Trophoblast cell (in vitro differentiated cells and primary cell): Measurements from ENCODE around the gene KCNMA1.

Experiments
- DNase-seq, 2 donors: peaks; one replicate each; pipeline ENCODE4 v3.0.0-alpha.2; 2016
- H2AFZ ChIP-seq: 2 replicates; pipeline ENCODE4 v1.6.1; 2013; ENCODE audit warnings: low read length, moderate library complexity, mild to moderate bottlenecking; ENCODE audit not compliant: insufficient read depth, poor library complexity
- H2AK5ac ChIP-seq: 2 replicates; pipeline ENCODE4 v1.6.1; 2013; ENCODE audit warnings: mild to moderate bottlenecking, low read length
- H2BK120ac ChIP-seq: 2 replicates; pipeline ENCODE4 v1.6.1; 2013; ENCODE audit warnings: low read length, mild to moderate bottlenecking, moderate library complexity; ENCODE audit not compliant: insufficient read depth, poor library complexity
- H2BK12ac ChIP-seq: 2 replicates; pipeline ENCODE4 v1.6.1; 2013; ENCODE audit warnings: mild to moderate bottlenecking, low read length, moderate library complexity
- H2BK5ac ChIP-seq: 2 replicates; pipeline ENCODE4 v1.6.1; 2013; ENCODE audit warnings: low read length, low read depth, moderate library complexity, mild to moderate bottlenecking; ENCODE audit not compliant: poor library complexity
- H3K14ac ChIP-seq: 2 replicates; pipeline ENCODE4 v1.6.1; 2013; ENCODE audit warnings: mild to moderate bottlenecking, low read length
- H3K18ac ChIP-seq: 2 replicates; pipeline ENCODE4 v1.6.1; 2013; ENCODE audit warnings: mild to moderate bottlenecking, low read length
- H3K23ac ChIP-seq: 2 replicates; pipeline ENCODE4 v1.6.1; 2013; ENCODE audit warnings: low read length
- H3K27ac ChIP-seq: 2 replicates; pipeline ENCODE4 v1.5.1; 2013; ENCODE audit warnings: low read depth, mild to moderate bottlenecking, inconsistent platforms, low read length, moderate library complexity
- H3K27me3 ChIP-seq: 2 replicates; pipeline ENCODE4 v1.6.1; 2013; ENCODE audit warnings: inconsistent platforms, mild to moderate bottlenecking, low read length, moderate library complexity; ENCODE audit not compliant: insufficient read depth
- H3K36me3 ChIP-seq, 2 experiments: 1 replicate in 1 of 2; 2 replicates in 1 of 2; pipeline ENCODE4 v1.6.1; 2013; ENCODE audit warnings: low read length in 2 of 2, mild to moderate bottlenecking in 2 of 2, moderate library complexity in 1 of 2; ENCODE audit not compliant: insufficient read depth in 2 of 2, control insufficient read depth in 1 of 2
- H3K4ac ChIP-seq: 2 replicates; pipeline ENCODE4 v1.6.1; 2013; ENCODE audit warnings: low read depth, mild to moderate bottlenecking, low read length, moderate library complexity
- H3K4me1 ChIP-seq, 2 experiments: 1 replicate in 1 of 2; 2 replicates in 1 of 2; pipeline ENCODE4 v1.6.1; 2013; ENCODE audit warnings: low read length in 2 of 2, mild to moderate bottlenecking in 2 of 2, moderate library complexity in 1 of 2; ENCODE audit not compliant: insufficient read depth in 2 of 2, control insufficient read depth in 1 of 2
- H3K4me2 ChIP-seq: 2 replicates; pipeline ENCODE4 v1.6.1; 2013; ENCODE audit warnings: inconsistent platforms, mild to moderate bottlenecking, low read length, moderate library complexity
- H3K4me3 ChIP-seq: 2 replicates; pipeline ENCODE4 v1.5.1; 2013; ENCODE audit warnings: mild to moderate bottlenecking, low read depth, low read length, inconsistent platforms
- H3K79me1 ChIP-seq: one replicate; pipeline ENCODE4 v1.6.1; 2013; ENCODE audit warnings: low read length
- H3K79me2 ChIP-seq: 2 replicates; pipeline ENCODE4 v1.6.1; 2013; ENCODE audit warnings: low read length, mild to moderate bottlenecking; ENCODE audit not compliant: control insufficient read depth, insufficient read depth, poor library complexity
- H3K9ac ChIP-seq: 2 replicates; pipeline ENCODE4 v1.6.1; 2013; ENCODE audit warnings: mild to moderate bottlenecking, low read length
- H3K9me3 ChIP-seq: 2 replicates; pipeline ENCODE4 v1.6.1; 2013; ENCODE audit warnings: low read depth, mild to moderate bottlenecking, control low read depth, inconsistent platforms, low read length; ENCODE audit not compliant: insufficient read depth
- H4K12ac ChIP-seq: 2 replicates; pipeline ENCODE4 v1.6.1; 2013; ENCODE audit warnings: low read depth, mild to moderate bottlenecking, low read length, moderate library complexity
- H4K8ac ChIP-seq: 2 replicates; pipeline ENCODE4 v1.6.1; 2013; ENCODE audit warnings: low read depth, mild to moderate bottlenecking, low read length, moderate library complexity
- H4K91ac ChIP-seq: one replicate; pipeline ENCODE4 v1.6.1; 2013; ENCODE audit warnings: low read depth, mild to moderate bottlenecking, low read length, moderate library complexity
- WGBS: extraction: QIAGEN DNeasy Blood & Tissue Kit; methylation state at CpG from one replicate; pipeline ENCODE4 v1.1.7; 2013; ENCODE audit warnings: missing lambda C conversion rate; ENCODE audit not compliant: insufficient read length, insufficient coverage; ENCODE audit errors: extremely low coverage; 5-methylcytosine and 5-hydroxymethylcytosine counted together

The KCNMA1 gene

DNA sequence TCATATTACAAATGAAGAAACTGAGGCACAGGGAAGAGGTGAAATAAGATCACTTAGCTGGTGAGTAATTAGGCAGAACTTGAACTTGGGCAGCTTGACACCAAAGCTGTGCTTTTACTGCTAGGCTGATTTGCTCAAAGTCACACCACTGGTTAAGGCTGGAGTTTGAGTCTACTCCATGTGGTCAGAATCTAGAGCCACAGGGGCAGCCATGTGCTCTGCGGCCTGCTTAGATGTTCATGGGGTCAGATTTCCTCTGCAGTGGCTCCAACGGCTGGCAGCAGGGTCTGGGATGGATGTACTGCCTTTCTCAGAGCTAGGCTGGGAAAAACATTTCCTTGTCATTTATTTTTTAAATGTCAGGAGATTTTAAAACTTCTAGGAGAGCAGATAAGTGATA, 417.5 kb downstream of the KCNMA1 start:
- peak overlapping the region; percentile 7 for H2BK5ac ChIP-seq
- no peak overlapping the region for H3K23ac ChIP-seq
- no peak overlapping the region for H3K4me2 ChIP-seq
- H3K79me2 ChIP-seq = peaks cover 1% of the 10 kb centered on the region
- no peaks in the 10 kb centered on the region for H3K27me3 ChIP-seq
- peak overlapping the region; percentile 74 for H2BK120ac ChIP-seq
- H3K79me1 ChIP-seq = peaks cover 22% of the 10 kb centered on the region
- H3K4ac ChIP-seq = peak overlapping the region; percentile 3
- no peak overlapping the region for H4K12ac ChIP-seq
- no peak overlapping the region for H3K9ac ChIP-seq
- H3K36me3 ChIP-seq = peaks cover 0 to 4% of the 10 kb centered on the region in 2 experiments
- H3K4me3 ChIP-seq = no peak overlapping the region
- H2AFZ ChIP-seq = no peak overlapping the region
- H3K4me1 ChIP-seq = peaks cover 10 to 16% of the 10 kb centered on the region in 2 experiments
- DNase-seq = no peak
- peak overlapping the region; percentile 65 for H4K8ac ChIP-seq
- H4K91ac ChIP-seq = peak overlapping the region; percentile 49
- no peak overlapping the region for H3K18ac ChIP-seq
- peak overlapping the region; percentile 23 for H2AK5ac ChIP-seq
- no CpG with 5 or more reads among the region's 2 CpGs for WGBS
- H3K9me3 ChIP-seq = no peaks in the 10 kb centered on the region
- H3K14ac ChIP-seq = no peak overlapping the region
- H3K27ac ChIP-seq = peak overlapping the region; percentile 36
- H2BK12ac ChIP-seq = peak overlapping the region; percentile 74

DNA sequence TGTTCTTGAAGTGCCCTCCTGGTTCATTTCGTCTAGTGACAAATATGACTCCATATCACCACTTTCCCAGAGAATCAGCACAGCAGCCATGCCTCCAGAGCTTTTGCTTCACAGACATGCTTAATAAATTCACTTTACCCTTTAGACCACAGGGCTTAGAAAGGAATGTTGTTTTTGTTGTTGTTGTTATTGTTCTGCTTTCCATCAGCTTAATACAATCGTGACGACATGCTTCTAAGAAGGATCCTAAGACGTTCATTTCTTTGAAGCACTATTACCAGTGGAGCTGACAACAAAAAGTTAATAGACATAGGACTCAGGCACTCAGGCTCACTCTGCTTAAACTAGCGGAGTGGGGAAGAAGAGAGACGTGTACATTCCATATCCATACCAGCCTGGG, 418.6 kb downstream of the KCNMA1 start:
- no CpG with 5 or more reads among the region's 6 CpGs for WGBS
- H3K4me2 ChIP-seq = no peak overlapping the region
- peak overlapping the region; percentile 78 for H4K91ac ChIP-seq
- H3K4ac ChIP-seq = no peak overlapping the region
- peak overlapping the region; percentile 81 for H2BK120ac ChIP-seq
- H2BK5ac ChIP-seq = peak overlapping the region; percentile 52
- H3K36me3 ChIP-seq = no peaks in the 10 kb centered on the region
- no peaks in the 10 kb centered on the region for H3K27me3 ChIP-seq
- no peak overlapping the region for H3K23ac ChIP-seq
- H2AFZ ChIP-seq = no peak overlapping the region
- H2BK12ac ChIP-seq = peak overlapping the region; percentile 63
- H2AK5ac ChIP-seq = no peak overlapping the region
- peaks cover 1% of the 10 kb centered on the region for H3K79me2 ChIP-seq
- no peak for DNase-seq
- no peaks in the 10 kb centered on the region for H3K9me3 ChIP-seq
- H3K4me3 ChIP-seq = no peak overlapping the region
- peak overlapping the region; percentile 80 for H3K18ac ChIP-seq
- H3K9ac ChIP-seq = no peak overlapping the region
- H4K8ac ChIP-seq = no peak overlapping the region
- H3K14ac ChIP-seq = no peak overlapping the region
- H3K27ac ChIP-seq = peak overlapping the region; percentile 57
- H4K12ac ChIP-seq = no peak overlapping the region
- peaks cover 20% of the 10 kb centered on the region for H3K79me1 ChIP-seq
- H3K4me1 ChIP-seq = peaks cover 6 to 16% of the 10 kb centered on the region in 2 experiments

DNA sequence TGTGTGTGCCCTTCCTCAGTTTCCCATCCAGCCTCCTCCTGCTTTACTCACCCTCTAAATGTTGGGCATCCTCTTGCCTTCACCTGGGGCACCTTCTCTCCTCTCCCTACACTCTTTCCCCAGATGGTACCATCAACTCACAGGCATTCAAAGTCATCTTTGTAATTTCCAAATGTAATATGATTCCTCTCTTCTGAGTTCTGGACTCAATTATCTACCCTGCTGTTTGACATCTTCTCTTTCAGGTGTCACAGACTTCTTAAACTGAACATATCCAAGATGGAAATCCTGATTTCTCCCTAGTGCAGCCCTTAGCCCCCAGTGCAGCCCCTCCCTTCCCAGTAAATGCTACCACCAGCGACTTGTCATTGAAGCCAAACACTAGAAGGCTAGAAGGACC, 422.8 kb downstream of the KCNMA1 start:
- Histone ChIP-seq H4K8ac (no peak overlapping the region), H2BK5ac (peak overlapping the region; percentile 12), H3K9ac (no peak overlapping the region), H2BK12ac (peak overlapping the region; percentile 55), H3K23ac (no peak overlapping the region), H3K79me1 (peaks cover 15% of the 10 kb centered on the region), H2AFZ (no peak overlapping the region), H2AK5ac (peak overlapping the region; percentile 38), H2BK120ac (no peak overlapping the region), H3K27ac (no peak overlapping the region), H4K12ac (no peak overlapping the region), H3K4me1 (peaks cover 2 to 10% of the 10 kb centered on the region in 2 experiments), H4K91ac (no peak overlapping the region), H3K9me3 (no peaks in the 10 kb centered on the region), H3K36me3 (no peaks in the 10 kb centered on the region), H3K18ac (no peak overlapping the region), H3K27me3 (no peaks in the 10 kb centered on the region), H3K4ac (no peak overlapping the region), H3K4me3 (no peak overlapping the region), H3K79me2 (no peaks in the 10 kb centered on the region), H3K4me2 (no peak overlapping the region), H3K14ac (no peak overlapping the region)
- DNase-seq = no peak
- WGBS = no CpG with 5 or more reads among the region's 1 CpG

DNA sequence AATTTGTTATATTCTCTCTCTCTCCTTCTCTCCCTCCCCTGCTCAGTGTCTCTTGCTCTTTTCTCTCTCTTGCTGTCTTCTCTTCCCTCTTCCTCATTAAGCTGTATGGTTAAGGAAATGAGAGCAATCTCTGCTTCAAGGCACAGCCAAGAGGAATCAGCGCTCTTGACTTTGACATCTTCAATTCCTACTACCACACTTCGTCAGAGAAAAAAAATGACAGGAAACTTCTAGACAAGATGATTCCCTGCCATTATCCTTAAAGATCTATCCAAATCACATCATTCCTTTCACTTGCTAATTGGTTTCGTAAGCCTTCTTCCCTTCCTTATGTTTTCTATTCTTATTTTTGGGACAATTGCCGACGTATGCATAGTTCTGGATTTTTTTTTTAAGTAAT, 425.0 kb downstream of the KCNMA1 start:
- Histone ChIP-seq H3K9ac (no peak overlapping the region), H3K14ac (no peak overlapping the region), H2BK5ac (no peak overlapping the region), H3K27ac (no peak overlapping the region), H3K4me2 (no peak overlapping the region), H3K23ac (no peak overlapping the region), H2AK5ac (no peak overlapping the region), H3K79me1 (peaks cover 12% of the 10 kb centered on the region), H3K18ac (no peak overlapping the region), H3K9me3 (no peaks in the 10 kb centered on the region), H3K79me2 (no peaks in the 10 kb centered on the region), H2BK120ac (no peak overlapping the region), H3K4me3 (no peak overlapping the region), H3K4ac (no peak overlapping the region), H3K27me3 (no peaks in the 10 kb centered on the region), H3K36me3 (no peaks in the 10 kb centered on the region), H4K8ac (no peak overlapping the region), H2AFZ (no peak overlapping the region), H3K4me1 (peaks cover 0 to 8% of the 10 kb centered on the region in 2 experiments), H4K91ac (no peak overlapping the region), H2BK12ac (no peak overlapping the region), H4K12ac (no peak overlapping the region)
- DNase-seq = no peak
- no CpG with 5 or more reads among the region's 5 CpGs for WGBS
